HG03460 (cell line): ENCODE results near the gene TBC1D2B.
"Not testable (repeated sequence)": the region's sequence is repeated elsewhere in the genome, so short reads cannot be mapped to it uniquely, and the experiment has no call there.

Experiments used
- ATAC-seq: cut with Tn5 transposase; IDR thresholded peaks from one replicate; pipeline ENCODE4 v1.9.1; 2021; ENCODE audit not compliant: unreplicated experiment

The TBC1D2B gene

GRCh38 chr15:77992356-77993222 lies 84.9 kb downstream of the TBC1D2B start:
- no peak for ATAC-seq

GRCh38 chr15:77991658-77992201 lies 85.8 kb downstream of the TBC1D2B start:
- ATAC-seq = not testable (repeated sequence)

GRCh38 chr15:77991029-77991406 lies 86.5 kb downstream of the TBC1D2B start:
- no peak for ATAC-seq

- ATAC-seq = no peak
These were observed 88.0 kb downstream of the TBC1D2B start for GRCh38 chr15:77989296-77990143.

GRCh38 chr15:77988347-77989295 lies 88.9 kb downstream of the TBC1D2B start:
- ATAC-seq = no peak

- ATAC-seq = not testable (repeated sequence)
These were observed 89.8 kb downstream of the TBC1D2B start for GRCh38 chr15:77987765-77988136.

GRCh38 chr15:77986891-77987764 lies 90.4 kb downstream of the TBC1D2B start:
- no peak for ATAC-seq

- no peak for ATAC-seq
These were observed 91.5 kb downstream of the TBC1D2B start for GRCh38 chr15:77985931-77986480.

GRCh38 chr15:77985031-77985930 lies 92.2 kb downstream of the TBC1D2B start:
- no peak for ATAC-seq

- ATAC-seq = no peak
These were observed 93.1 kb downstream of the TBC1D2B start for GRCh38 chr15:77984446-77984861.

GRCh38 chr15:77983708-77984445 lies 93.6 kb downstream of the TBC1D2B start:
- no peak for ATAC-seq

GRCh38 chr15:77983091-77983707 lies 94.3 kb downstream of the TBC1D2B start:
- no peak for ATAC-seq

- no peak for ATAC-seq
These were observed 95.4 kb downstream of the TBC1D2B start for GRCh38 chr15:77982127-77982490.

- ATAC-seq = no peak
These were observed 96.0 kb downstream of the TBC1D2B start for GRCh38 chr15:77981281-77982126.

GRCh38 chr15:77980674-77981073 lies 96.8 kb downstream of the TBC1D2B start:
- ATAC-seq = not testable (repeated sequence)

- no peak for ATAC-seq
These were observed 97.4 kb downstream of the TBC1D2B start for GRCh38 chr15:77980098-77980497.
